K562 (cell line): ENCODE measurements around the gene TRIM38. TPM values are rescaled to one million over a fixed set of nuclear protein-coding genes. Genes with fewer than 3 reads are reported as not detected.
A peak's percentile ranks its signal among the peaks of the same experiment; 100 is the strongest.

ENCODE experiments used
- C11orf30 ChIP-seq: fragments of 450-650 bp; IDR thresholded peaks from 2 replicates; pipeline ENCODE4 v1.6.1; 2016; ENCODE audit warnings: low read depth, mild to moderate bottlenecking
- DNMT1 ChIP-seq: fragments of 450-650 bp; IDR thresholded peaks from 2 replicates; pipeline ENCODE4 v1.6.1; 2016; ENCODE audit warnings: antibody characterized with exemption, mild to moderate bottlenecking
- DPF2 ChIP-seq: fragments of 450-650 bp; IDR thresholded peaks from 2 replicates; pipeline ENCODE4 v1.6.1; 2016
- KHSRP ChIP-seq: fragments of 450-650 bp; IDR thresholded peaks from 2 replicates; pipeline ENCODE4 v1.6.1; 2017
- MAFG ChIP-seq: fragments of 450-650 bp; conservative IDR thresholded peaks from 2 replicates; pipeline ENCODE4 v1.6.1; 2016; ENCODE audit warnings: missing genetic modification characterization, missing compliant biosample characterization
- SP1 ChIP-seq: sonication (generic); formaldehyde crosslinking; IDR thresholded peaks from 2 replicates; pipeline ENCODE4 v1.8.1; 2022; ENCODE audit warnings: mild to moderate bottlenecking, missing genetic modification reagents
- TARDBP ChIP-seq: fragments of 450-650 bp; IDR thresholded peaks from 2 replicates; pipeline ENCODE4 v1.6.1; 2016
- ZNF696 ChIP-seq: fragments of 250-450 bp; sonication (Bioruptor Pico); conservative IDR thresholded peaks from 2 replicates; pipeline ENCODE4 v1.4.0; 2020; ENCODE audit warnings: mild to moderate bottlenecking, moderate library complexity
- polyA plus RNA-seq, 8 experiments: library from polyadenylated mRNA; depleted of rRNA in 4 of 8; stranded (reverse) in 5 of 8; unstranded in 3 of 8; fragments of >200 nt; fragmentation: Nextera tagmentation in 2 of 8; fragmentation: Illumina TruSeq in 1 of 8; extraction: Ambion mirVana in 2 of 8; extraction: Trizol in 1 of 8; gene quantifications; 2 replicates each; pipeline versions ENCODE4 v1.2.1 to v1.2.3, GENCODE V29; 2011 to 2014; ENCODE audit warnings: inconsistent platforms in 1 of 8, missing spikeins in 1 of 8
- total RNA-seq, 7 experiments: library from RNA; depleted of rRNA in 6 of 7; stranded (reverse); fragments of >200 nt in 6 of 7; fragmentation: Illumina TruSeq in 2 of 7; extraction: Trizol in 2 of 7; gene quantifications; 2 replicates each; pipeline versions ENCODE4 v1.2.1 to v1.2.3, GENCODE V29; 2011 to 2021; ENCODE audit warnings: low replicate concordance in 1 of 7
- TF ChIP-seq, protein P1 (sequence below): sonication (generic); formaldehyde crosslinking; IDR thresholded peaks from 2 replicates; pipeline ENCODE4 v1.8.0; 2022; ENCODE audit warnings: missing genetic modification reagents, mild to moderate bottlenecking, borderline replicate concordance
- TF ChIP-seq, protein P2 (sequence below): fragments of 450-650 bp; IDR thresholded peaks from 2 replicates; pipeline ENCODE4 v1.7.0; 2016; ENCODE audit warnings: borderline replicate concordance
- TF ChIP-seq, protein P3 (sequence below): fragments of 450-650 bp; IDR thresholded peaks from 2 replicates; pipeline ENCODE4 v1.6.1; 2016; ENCODE audit warnings: mild to moderate bottlenecking
- TF ChIP-seq, protein P4 (sequence below): fragments of 250-450 bp; sonication (Bioruptor Pico); IDR thresholded peaks from 2 replicates; pipeline ENCODE4 v1.5.0; 2021; ENCODE audit warnings: mild to moderate bottlenecking, borderline replicate concordance
- TF ChIP-seq, protein P5 (sequence below): IDR thresholded peaks from 3 replicates; pipeline ENCODE4 v1.6.1; 2011; ENCODE audit warnings: borderline replicate concordance, mild to moderate bottlenecking; ENCODE audit not compliant: insufficient read length, insufficient read depth
- TF ChIP-seq, protein P6 (sequence below): sonication (generic); formaldehyde crosslinking; IDR thresholded peaks from 2 replicates; pipeline ENCODE4 v1.8.1; 2023; ENCODE audit warnings: mild to moderate bottlenecking, missing genetic modification reagents

Gene TRIM38
- total and polyA plus RNA-seq, 9 of the 15 experiments (the other 6 are each of a cell fraction or from before 2014, with no cell fraction given): 1.7 to 6.7 (median 6.3) TPM

DNA sequence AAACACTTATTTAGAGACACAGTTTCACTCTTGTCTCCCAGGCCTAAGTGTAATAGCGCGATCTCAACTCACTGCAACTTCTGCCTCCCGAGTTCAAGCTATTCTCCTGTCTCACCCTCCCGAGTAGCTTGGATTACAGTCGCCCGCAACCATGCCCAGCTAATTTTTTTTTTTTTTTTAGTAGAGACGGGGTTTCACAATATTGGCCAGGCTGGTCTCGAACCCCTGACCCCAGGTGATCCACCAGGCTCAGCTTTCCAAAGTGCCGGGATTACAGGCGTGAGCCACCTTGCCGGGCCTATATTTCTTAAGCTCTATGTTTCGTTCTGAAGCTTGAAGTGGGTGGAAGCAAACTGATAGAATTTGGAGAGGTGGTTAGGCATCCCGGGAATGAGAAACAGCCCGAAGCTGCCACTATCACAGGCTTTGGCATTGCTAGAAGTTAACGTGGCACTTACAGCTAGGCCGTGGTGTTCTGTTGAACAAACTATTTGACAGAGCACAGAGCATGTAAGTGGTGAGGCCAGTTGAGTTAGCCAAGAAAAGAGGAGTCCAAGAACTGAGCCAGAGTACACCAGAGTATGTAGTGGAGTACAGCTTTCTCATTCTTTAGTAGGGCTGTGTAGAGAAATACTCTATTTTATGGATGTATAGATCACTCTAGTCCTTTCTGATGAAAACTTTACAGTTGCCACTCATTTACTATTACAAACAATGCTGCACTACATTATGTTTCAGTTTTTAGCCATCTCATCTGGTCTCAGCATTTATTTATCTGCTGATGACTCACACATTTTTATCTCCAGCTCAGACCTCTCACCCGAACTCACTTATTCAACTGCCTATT lies 62.7 kb downstream of the TRIM38 start (continued):
- TF ChIP-seq TARDBP (no peak), DPF2 (peak; percentile 99), C11orf30 (peak; percentile 98), MAFG (tag) (peak; percentile 98), ZNF696 (CRISPR knock-in tag) (no peak), DNMT1 (no peak), KHSRP (no peak; the same call in 1 of the 2 replicates), SP1 (CRISPR knock-in tag) (no peak)
- TF ChIP-seq, protein P1, sequence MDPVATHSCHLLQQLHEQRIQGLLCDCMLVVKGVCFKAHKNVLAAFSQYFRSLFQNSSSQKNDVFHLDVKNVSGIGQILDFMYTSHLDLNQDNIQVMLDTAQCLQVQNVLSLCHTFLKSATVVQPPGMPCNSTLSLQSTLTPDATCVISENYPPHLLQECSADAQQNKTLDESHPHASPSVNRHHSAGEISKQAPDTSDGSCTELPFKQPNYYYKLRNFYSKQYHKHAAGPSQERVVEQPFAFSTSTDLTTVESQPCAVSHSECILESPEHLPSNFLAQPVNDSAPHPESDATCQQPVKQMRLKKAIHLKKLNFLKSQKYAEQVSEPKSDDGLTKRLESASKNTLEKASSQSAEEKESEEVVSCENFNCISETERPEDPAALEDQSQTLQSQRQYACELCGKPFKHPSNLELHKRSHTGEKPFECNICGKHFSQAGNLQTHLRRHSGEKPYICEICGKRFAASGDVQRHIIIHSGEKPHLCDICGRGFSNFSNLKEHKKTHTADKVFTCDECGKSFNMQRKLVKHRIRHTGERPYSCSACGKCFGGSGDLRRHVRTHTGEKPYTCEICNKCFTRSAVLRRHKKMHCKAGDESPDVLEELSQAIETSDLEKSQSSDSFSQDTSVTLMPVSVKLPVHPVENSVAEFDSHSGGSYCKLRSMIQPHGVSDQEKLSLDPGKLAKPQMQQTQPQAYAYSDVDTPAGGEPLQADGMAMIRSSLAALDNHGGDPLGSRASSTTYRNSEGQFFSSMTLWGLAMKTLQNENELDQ: no peak
- TF ChIP-seq, protein P2, sequence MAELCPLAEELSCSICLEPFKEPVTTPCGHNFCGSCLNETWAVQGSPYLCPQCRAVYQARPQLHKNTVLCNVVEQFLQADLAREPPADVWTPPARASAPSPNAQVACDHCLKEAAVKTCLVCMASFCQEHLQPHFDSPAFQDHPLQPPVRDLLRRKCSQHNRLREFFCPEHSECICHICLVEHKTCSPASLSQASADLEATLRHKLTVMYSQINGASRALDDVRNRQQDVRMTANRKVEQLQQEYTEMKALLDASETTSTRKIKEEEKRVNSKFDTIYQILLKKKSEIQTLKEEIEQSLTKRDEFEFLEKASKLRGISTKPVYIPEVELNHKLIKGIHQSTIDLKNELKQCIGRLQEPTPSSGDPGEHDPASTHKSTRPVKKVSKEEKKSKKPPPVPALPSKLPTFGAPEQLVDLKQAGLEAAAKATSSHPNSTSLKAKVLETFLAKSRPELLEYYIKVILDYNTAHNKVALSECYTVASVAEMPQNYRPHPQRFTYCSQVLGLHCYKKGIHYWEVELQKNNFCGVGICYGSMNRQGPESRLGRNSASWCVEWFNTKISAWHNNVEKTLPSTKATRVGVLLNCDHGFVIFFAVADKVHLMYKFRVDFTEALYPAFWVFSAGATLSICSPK: no peak
- TF ChIP-seq, protein P3, sequence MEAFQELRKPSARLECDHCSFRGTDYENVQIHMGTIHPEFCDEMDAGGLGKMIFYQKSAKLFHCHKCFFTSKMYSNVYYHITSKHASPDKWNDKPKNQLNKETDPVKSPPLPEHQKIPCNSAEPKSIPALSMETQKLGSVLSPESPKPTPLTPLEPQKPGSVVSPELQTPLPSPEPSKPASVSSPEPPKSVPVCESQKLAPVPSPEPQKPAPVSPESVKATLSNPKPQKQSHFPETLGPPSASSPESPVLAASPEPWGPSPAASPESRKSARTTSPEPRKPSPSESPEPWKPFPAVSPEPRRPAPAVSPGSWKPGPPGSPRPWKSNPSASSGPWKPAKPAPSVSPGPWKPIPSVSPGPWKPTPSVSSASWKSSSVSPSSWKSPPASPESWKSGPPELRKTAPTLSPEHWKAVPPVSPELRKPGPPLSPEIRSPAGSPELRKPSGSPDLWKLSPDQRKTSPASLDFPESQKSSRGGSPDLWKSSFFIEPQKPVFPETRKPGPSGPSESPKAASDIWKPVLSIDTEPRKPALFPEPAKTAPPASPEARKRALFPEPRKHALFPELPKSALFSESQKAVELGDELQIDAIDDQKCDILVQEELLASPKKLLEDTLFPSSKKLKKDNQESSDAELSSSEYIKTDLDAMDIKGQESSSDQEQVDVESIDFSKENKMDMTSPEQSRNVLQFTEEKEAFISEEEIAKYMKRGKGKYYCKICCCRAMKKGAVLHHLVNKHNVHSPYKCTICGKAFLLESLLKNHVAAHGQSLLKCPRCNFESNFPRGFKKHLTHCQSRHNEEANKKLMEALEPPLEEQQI: no peak
- TF ChIP-seq, protein P4, sequence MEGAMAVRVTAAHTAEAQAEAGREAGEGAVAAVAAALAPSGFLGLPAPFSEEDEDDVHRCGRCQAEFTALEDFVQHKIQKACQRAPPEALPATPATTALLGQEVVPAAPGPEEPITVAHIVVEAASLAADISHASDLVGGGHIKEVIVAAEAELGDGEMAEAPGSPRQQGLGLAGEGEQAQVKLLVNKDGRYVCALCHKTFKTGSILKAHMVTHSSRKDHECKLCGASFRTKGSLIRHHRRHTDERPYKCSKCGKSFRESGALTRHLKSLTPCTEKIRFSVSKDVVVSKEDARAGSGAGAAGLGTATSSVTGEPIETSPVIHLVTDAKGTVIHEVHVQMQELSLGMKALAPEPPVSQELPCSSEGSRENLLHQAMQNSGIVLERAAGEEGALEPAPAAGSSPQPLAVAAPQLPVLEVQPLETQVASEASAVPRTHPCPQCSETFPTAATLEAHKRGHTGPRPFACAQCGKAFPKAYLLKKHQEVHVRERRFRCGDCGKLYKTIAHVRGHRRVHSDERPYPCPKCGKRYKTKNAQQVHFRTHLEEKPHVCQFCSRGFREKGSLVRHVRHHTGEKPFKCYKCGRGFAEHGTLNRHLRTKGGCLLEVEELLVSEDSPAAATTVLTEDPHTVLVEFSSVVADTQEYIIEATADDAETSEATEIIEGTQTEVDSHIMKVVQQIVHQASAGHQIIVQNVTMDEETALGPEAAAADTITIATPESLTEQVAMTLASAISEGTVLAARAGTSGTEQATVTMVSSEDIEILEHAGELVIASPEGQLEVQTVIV (CRISPR knock-in tag): no peak
- TF ChIP-seq, protein P5, sequence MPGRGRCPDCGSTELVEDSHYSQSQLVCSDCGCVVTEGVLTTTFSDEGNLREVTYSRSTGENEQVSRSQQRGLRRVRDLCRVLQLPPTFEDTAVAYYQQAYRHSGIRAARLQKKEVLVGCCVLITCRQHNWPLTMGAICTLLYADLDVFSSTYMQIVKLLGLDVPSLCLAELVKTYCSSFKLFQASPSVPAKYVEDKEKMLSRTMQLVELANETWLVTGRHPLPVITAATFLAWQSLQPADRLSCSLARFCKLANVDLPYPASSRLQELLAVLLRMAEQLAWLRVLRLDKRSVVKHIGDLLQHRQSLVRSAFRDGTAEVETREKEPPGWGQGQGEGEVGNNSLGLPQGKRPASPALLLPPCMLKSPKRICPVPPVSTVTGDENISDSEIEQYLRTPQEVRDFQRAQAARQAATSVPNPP: no peak
- TF ChIP-seq, protein P6, sequence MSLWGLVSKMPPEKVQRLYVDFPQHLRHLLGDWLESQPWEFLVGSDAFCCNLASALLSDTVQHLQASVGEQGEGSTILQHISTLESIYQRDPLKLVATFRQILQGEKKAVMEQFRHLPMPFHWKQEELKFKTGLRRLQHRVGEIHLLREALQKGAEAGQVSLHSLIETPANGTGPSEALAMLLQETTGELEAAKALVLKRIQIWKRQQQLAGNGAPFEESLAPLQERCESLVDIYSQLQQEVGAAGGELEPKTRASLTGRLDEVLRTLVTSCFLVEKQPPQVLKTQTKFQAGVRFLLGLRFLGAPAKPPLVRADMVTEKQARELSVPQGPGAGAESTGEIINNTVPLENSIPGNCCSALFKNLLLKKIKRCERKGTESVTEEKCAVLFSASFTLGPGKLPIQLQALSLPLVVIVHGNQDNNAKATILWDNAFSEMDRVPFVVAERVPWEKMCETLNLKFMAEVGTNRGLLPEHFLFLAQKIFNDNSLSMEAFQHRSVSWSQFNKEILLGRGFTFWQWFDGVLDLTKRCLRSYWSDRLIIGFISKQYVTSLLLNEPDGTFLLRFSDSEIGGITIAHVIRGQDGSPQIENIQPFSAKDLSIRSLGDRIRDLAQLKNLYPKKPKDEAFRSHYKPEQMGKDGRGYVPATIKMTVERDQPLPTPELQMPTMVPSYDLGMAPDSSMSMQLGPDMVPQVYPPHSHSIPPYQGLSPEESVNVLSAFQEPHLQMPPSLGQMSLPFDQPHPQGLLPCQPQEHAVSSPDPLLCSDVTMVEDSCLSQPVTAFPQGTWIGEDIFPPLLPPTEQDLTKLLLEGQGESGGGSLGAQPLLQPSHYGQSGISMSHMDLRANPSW (CRISPR knock-in tag): no peak; the same call in 1 of the 2 replicates
